GM19324 (cell line): Measurements from ENCODE around the gene IRX2.

Source experiments
- ATAC-seq: cut with Tn5 transposase; IDR thresholded peaks from one replicate; pipeline ENCODE4 v1.9.1; 2021; ENCODE audit warnings: mild to moderate bottlenecking, moderate library complexity; ENCODE audit not compliant: unreplicated experiment, low FRiP score

The IRX2 gene

DNA sequence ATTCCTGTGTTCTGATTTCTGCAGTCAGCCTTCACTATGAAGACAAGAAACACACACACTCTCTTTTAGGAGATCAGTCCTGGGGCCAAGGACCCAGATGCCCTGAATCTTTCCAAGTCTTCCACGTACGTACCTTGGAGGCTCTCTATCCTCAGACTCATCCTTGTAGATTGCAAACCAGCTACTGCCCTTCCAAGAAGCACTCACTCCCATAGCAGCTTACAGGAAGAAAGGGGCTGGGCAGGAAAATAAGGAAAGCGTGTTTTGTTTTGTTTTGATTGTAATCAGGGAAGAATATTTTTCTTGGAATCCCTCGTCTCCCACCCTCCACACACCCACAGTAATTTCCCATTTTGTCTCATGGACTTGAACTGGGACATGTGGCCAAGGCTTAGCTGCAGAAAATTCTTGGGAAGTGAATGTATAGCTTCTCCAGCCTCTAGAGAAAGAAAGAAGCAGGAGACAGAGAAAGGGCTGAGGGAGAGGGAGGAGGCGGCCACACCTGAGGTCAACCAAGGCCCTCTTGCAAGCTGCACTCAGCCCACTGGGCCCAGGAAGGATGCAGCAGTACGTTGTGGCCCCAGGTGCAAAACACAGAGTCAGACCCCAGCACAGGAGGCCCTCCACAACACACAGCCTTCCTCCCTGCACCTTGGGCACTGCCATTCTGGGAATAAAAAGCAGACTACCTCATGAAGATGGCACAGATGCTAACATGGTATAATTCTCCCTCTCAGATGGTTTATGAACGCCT lies 29.9 kb downstream of the IRX2 start:
- no peak for ATAC-seq

DNA sequence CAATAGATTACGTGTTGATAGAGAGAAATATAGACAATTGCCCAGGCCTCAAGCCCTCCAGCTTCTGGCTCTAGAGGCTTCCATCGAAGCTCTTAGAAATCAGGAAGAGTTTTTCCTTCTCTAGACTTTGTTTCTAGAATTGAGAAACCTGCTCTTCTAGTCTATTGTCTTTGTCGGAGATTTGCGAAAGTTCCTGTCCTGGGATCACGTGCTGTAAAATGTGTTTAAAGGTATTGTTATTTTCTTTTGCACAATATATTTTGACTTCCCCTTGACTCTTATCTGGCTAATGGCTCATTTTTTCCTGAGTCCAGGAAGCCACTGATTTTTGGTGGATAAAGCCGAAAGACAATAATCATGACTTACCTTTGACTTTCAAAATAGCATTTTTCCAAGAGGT lies 32.1 kb downstream of the IRX2 start:
- ATAC-seq: no peak

DNA sequence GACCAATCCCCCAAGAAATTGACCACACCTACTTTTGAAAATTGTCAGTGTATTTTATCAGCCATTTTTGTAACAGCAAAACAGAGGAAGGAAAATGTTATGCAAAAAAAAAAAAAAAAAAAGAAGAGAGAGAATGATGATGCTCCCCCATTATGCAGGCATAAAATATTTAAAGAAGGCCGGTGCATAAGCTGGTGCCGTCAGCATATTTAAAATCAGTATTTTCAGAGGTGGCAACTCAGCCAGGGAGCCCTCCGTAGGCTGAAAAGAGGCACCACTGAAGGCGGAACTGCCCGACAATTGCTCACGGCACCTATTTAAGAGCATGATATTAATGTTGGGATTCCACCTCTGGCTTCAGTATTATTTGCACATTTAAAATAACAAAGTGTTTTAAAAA lies 33.4 kb downstream of the IRX2 start:
- no peak for ATAC-seq

DNA sequence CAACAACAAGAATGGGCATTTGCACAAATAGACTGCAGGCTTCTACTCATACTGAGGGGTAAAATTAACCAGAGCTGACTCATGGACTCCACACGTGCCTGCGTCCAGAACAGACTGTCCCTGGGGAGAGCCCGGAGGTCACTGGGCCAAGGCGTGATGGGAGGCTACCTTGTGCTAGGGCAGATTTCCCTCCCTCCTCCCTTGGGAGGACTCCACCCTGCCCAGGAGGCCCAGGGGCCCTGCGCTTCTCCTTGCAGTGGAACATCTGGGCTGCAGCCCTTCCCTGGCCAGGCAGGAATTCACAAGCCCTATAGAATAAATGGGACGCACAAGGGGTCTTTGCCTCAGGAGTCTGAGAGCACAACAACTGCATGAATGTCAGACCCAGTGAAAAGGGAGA lies 35.6 kb downstream of the IRX2 start:
- no peak for ATAC-seq

DNA sequence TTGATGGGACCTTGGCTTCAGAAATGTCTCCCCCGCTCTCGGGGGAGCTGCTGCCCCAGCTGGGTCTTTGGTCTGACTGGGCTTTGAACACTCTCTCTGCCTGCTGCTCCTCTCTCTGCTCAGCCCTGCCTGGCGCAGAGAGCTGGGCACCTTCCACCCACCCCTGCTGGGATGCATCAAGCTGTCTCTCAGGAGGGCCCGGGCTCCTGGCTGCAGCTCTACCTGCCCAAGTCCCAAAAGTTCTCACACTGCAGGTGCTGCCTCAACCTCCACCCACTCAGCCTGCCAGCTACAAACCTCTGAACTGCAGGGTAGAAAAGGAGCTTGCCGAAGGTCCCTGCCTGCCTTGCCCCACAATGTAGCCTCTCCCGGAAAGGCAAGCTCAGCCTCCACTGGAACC lies 36.7 kb downstream of the IRX2 start:
- ATAC-seq: no peak

DNA sequence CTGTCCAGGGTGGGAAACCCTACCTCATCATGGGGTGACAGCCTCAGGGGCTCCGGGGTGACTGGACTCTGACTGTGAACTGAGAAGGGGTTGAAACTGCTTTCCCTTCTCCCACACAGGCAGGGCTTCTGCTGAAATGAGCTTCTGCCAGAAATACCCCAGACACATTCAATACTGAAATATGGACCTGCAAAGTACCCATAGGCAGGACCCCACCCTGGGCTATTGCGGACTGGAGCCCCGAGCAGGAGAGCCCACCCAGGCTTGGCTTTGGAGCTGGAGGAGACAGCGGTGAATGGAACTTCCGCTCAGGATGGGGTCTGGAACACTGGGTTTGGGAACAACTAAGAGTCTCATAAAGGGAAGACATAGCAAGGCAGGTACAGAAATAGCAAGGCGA lies 37.5 kb downstream of the IRX2 start:
- no peak for ATAC-seq

DNA sequence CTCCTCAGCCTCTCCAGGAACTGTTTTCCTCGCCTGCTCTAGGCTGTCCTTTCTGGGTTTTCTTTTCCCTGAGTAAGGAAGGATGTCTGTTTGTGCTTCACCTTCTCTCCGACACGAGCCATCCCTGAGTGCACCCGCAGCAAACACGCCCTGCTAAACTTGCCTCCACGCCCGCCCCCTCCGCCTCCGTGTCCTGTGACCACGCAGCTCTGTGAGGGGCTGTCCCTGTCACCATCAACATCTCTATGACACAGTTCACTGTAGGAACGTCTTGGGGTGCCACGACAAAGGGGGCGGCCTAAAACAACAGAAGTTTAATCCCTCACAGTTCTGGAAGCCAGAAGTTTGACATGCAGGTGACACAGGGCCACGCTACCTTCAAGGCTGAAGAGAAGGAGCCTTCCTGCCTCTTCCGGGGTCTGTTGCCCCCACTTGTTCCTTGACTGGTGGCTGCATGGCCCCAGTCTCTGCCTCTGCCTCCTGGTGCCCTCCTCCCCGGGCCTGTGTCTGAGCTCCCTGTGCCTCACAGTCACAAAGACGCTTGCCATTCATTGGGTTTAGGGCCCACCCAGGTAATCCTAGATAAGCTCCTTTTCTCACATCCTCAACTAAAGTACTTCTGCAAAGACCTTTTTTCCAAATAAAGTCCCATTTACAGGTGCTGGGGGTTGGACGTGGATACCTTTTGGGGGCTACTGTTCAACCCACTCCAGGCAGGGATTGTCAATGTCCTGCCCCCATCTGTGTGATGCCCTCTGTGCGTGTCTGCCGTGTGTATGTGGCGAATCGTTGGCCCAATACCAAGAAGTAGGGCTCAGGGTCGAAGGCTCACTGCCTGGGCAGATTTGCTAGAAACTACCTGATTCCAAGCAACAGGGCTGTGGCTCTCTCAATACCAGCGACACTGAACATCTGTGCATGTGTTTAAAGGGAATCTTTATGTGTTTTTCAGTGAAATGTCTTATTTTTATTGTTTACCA lies 39.7 kb downstream of the IRX2 start:
- ATAC-seq: no peak

DNA sequence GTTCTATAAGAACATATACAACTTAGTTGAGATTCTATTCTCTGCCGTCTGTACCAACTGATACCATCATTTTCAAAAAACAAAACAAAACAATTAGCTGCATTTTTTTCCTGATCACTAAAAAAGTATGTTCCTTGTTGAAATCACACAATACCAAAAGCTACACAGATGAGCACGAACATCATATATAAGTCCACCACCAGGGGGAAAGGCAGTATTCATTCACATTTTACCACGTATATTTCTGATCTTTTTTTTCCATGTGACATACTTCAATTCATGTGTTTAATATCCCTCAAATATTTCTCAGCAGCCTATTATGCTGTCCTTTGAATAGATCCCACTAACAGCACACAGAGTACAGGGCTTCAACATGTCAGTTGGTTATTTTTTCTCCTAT lies 40.6 kb downstream of the IRX2 start:
- ATAC-seq: no peak

DNA sequence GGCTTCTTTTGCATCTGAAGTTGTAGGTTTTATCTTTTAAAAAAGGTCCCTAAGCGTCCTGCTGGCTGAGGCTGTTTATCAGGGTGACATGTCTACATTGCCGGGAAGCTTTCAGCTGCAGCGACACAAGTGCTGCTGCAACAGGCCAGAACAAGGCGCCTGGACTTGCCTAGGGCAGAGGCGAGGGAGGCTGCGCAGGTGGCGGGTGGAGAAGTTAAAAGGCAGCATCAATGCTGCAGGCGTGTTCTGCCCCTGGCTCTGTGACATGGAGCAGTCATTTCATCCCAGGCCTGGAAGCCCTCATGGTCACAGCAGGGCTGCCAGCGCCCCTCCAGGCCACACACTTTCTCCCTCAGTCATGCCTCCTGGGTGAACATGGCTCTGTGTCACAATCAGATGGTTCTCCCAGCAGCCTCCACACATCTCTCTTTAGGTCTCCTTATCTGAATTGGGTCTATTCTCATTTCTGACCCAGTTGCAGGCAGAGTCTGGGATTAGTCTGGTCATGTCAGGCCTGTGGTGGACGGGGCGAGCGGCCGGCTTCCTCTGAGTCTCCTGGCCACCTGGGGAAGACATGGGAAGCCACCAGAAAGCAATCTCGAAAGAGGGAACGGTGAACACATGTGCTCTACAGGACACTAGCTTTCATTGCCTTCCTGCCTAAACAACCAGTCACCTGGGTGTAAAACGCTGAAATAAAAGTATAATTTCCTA lies 41.3 kb downstream of the IRX2 start:
- no peak for ATAC-seq

DNA sequence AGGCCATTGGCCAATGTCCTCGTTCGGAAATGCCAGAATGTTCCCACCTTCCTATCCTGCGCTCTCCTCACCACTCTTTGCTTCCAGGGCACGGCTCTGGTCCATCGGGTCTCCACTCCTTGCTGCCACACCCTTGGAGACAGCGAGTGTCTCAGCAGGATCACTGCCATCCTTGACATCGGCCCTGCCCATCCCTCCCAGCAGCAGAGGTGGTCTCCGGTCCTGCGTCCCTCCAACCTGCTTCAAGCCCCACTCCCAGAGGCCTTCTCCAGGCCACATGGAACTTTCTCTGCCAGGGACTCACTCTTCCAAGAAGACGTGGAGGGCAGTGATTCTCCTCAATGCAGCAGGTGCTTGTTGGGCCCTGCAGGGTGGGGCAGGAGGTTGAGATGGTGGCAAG lies 42.7 kb downstream of the IRX2 start:
- ATAC-seq: no peak

DNA sequence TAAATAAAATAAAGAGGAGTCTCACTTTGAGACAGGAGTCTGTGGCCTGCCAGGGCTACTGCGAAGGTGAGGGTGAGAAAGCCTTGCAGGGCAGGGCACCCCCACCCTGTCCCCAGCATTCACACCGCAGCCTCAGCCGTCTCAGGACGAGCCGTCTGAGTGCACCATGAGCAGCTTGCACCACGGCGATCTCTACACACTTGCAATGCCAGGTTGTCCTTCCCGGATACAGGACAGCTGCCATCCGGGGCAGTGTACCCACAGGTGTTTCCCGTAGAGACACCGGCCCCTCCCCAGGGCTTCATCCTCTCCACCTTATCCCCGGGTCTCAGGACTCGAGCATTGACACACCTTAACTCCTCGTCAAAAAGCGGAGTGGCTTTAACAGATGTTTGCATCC lies 43.3 kb downstream of the IRX2 start:
- no peak for ATAC-seq

DNA sequence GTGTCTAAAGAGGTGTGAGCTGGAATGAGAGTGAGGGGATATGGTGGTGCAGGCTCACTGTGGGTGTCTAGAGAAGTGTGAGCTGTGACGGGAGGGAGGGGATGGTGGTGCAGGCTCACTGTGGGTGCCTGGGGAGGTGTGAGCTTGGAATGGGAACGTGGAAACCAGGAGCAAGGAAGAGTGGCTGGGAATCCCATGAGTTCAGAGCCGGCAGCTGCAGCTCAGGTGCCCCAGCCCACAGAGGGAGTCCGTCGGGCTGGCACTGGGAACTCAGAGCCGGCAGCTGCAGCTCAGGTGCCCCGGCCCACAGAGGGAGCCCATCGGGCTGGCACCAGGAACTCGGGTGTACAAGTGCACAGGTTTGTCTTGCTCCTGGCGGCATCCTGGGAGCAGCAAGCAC lies 45.6 kb downstream of the IRX2 start:
- no peak for ATAC-seq

DNA sequence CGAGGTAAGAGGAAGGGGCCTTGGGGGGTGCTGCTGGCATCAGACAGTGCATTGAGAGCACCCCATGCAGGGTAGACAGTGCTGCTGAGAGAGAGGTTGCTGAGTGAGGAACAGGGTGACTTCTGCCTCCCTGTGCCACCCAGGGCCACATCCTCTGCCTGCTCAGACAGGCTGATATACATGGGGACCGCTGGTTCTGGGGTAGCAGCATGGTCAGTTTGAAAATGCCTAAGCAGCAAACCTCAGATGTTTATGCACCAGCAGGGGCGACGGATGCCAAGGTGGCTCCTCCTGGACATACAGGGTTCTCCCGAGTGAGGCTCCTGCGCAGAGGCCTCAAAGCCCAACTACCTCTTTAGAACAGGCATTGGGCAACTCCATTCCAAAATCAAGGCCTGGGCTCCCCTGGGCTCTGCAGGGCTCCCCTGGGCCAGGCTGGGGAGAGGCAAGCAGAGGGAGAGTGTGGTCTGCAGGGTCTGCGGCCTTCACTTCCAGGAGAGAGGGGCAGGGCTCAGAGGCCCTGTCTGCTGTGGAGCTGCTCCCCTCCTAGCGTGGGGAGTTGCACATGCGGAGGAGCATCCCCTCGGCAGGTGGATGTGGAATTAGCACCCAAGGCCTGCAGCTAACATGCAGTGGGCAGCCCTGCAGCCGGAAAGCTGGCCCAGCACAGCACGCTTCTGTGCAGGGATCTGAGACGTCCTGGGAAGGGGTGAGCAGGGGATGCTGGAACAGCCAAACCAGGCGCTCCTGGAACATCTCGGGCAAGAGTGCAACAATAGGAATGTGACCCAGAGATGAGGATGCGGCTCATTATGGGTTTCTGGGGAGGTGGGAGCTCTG lies 46.5 kb downstream of the IRX2 start:
- no peak for ATAC-seq

DNA sequence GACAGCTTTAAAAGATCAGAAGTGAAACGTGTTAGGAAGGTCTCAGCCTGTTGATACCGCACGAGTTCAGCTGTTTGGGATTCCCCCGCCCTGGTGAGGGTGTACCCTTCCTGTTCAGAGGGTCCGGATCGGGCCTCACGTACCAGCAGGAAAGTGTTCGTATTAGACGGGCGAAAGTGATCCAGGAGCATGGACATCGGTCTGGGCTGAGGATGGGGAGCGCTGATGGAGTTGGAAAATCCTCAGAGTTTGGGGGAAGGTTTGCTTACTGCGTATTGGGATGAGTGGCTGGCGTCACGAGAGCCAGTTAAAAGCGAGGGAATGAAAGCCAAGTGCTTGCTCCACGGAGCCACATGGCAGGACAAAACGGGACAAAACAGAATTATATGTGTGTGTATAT lies 47.4 kb downstream of the IRX2 start:
- no peak for ATAC-seq

DNA sequence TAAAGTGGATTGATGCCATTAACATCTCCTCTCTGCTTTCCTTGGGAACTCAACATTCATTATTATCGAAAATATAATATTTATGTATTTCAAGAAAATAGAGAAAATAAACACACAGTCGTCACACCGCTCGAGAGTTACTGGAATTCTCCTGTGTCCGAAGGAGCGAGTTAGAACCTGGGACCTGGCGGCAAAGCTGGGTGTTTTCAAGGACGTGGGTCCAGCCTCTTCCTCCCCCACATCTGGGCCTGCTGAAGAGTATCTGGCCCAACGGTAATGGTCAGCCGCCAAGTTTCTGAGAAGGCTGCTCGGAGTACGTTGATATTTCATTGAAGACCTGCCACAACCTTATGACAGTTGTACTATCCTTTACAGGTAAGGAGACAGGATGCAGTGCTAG lies 47.9 kb downstream of the IRX2 start:
- ATAC-seq: no peak

DNA sequence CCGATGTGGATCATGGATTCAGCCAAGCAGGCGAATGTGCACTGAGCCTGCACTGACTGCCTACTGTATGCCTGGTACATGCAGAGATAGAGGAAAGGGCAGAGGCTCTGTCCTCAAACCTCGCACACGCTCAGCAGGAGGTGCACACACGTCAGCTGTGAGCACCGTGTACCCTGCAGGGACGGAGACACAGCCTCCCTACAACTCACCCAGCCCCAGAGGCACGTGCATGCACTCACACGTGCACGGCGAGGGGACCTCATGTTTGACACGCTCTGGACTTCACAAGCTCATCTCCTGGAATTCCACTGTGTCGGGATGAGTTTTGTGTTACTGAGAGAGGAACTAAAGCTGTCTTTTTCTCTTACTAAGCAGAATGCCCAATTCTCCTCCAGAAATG lies 48.4 kb downstream of the IRX2 start:
- ATAC-seq: no peak

DNA sequence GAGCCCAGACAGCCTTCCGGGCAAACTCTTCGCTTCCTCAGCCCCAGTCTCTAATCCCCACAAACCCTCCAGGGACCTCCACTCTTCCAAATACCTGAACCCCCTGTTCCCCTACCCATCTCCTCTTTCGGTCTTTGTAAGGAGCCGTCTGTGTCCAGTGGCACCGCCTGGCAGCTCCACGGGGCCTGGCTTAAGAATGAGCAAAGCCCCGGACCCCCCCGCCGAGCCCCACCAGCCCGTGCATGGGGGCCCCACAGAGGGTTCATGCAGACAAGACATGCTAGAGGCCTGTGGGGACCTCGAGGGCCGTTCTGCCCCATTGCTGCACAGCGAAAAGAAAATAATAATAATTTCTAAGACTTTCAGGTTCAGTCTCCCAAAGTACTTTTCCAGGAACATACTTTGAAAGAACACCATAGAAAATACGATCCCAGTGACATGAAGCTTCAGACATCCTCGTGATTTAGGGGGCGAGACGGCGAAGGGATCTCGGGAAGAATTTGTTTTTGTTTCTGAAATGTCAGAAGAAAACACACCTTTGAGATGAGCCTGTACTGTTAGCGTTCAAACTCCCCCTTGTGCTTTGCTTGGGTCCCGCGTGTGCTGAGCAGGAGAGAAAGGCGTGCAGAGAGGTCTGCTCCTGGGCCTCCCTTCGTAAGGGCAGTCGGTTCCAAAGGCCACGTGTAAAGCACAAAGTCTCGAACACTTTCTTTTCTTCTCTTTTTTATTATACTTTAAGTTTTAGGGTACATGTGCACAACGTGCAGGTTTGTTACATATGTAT lies 49.2 kb downstream of the IRX2 start:
- no peak for ATAC-seq

DNA sequence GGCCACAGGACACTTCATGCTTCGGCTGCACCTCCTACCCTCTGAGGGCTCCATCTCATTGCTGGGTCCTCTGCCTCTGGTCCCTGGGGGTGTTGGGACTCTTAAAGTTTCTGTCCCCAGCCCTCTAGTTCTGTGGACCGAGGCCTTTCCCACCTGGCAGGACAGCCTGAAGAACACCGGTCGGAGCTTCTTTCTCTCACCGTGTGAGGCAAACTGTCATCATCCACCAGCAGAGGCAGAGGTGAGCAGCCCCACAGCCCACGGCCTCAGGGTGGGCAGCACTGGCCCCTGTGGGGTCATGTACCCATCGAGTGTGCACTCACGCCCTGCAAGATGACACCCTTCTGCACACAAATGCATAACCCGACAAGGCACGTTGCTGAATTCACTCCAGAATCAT lies 49.9 kb downstream of the IRX2 start:
- no peak for ATAC-seq

DNA sequence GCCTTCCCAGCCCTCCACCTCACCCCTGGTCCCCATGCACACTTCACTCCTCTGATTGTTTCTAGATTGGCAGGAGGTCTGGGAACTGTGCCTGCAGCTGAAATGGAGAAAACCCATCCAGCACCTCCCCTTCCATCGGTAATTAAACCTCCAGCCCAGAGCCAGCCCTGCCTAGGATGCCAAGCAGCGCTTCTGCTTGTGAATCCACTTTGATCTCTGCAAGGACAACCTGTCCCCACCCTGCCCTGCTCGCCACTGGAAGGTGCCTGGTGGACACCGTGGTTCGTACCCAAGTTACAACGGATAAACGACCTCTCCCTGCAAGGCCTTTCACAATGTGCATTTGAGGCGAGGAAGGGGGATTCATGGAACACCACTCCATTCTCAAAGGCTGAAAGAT lies 50.6 kb downstream of the IRX2 start:
- no peak for ATAC-seq

DNA sequence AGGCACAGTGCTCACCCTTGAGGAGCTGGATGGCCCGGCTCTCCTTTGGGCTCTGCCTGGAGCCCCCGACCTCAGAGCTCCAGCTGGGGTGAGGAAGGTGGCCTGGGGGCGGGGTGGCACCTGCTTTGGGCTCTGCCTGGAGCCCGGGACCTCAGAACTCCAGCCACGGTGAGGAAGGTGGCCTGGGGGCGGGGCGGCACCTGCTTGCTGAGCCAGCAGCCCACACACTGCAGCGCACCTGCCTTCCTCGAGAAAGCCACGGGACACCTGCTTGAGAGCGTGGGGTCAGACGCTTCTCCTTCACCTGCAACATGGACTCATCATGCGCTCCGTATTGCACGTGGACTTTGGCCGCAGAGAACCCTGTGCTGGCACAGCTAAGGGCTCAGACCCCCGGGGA lies 51.8 kb downstream of the IRX2 start:
- no peak for ATAC-seq
